Endothelial cell of umbilical vein (primary cell): ENCODE measurements around the gene CHM. TPM values are rescaled to one million over a fixed set of nuclear protein-coding genes. Genes with fewer than 3 reads are reported as not detected.

Experiments used
- BruUV-seq: library from RNA; stranded (reverse); fragments of 400-500 nt; replicated peaks from 2 replicates; lab custom pipeline; 2021; lab: Mats Ljungman, UMichigan
- CTCF ChIA-PET: fragments of 300-600, 350-600 bp; sonication (Branson Sonifier 250); formaldehyde crosslinking; loops from one replicate; lab custom pipeline; 2021; ENCODE audit warnings: antibody characterized with exemption, inconsistent platforms; lab: Charles Lee
- POLR2A ChIA-PET: fragments of 300-600, 350-600 bp; sonication (Branson Sonifier 250); formaldehyde crosslinking; loops from one replicate; lab custom pipeline; 2021; ENCODE audit warnings: antibody characterized with exemption, inconsistent platforms; lab: Charles Lee
- DNase-seq: peaks from one replicate; pipeline ENCODE4 v3.0.0-alpha.2; 2011; ENCODE audit warnings: low read depth, low spot score
- FAIRE-seq: peaks from 2 replicates; lab custom pipeline; 2011; peaks lifted over from hg19 to GRCh38; lab: Jason Lieb, UNC
- H2AFZ ChIP-seq: 2 replicates; pipeline ENCODE4 v1.6.0; 2012; ENCODE audit warnings: low read depth, low read length, control low read depth, inconsistent platforms
- H3K27ac ChIP-seq: 2 replicates; pipeline ENCODE4 v1.5.1; 2011; ENCODE audit warnings: low read depth, mild to moderate bottlenecking, control low read depth, low read length, moderate library complexity; ENCODE audit not compliant: insufficient read depth
- H3K27me3 ChIP-seq, 2 experiments: 2 replicates each; pipeline versions ENCODE4 v1.6.0 to v1.6.1; 2011; ENCODE audit warnings: low read length in 2 of 2, mixed read lengths in 1 of 2; ENCODE audit not compliant: control insufficient read depth in 2 of 2, insufficient read depth in 2 of 2
- H3K36me3 ChIP-seq, 2 experiments: 2 replicates in 1 of 2; 3 replicates in 1 of 2; pipeline ENCODE4 v1.5.1; 2011; ENCODE audit warnings: low read length in 2 of 2, mild to moderate bottlenecking in 1 of 2, moderate library complexity in 1 of 2; ENCODE audit not compliant: control insufficient read depth in 2 of 2, insufficient read depth in 2 of 2; ENCODE audit errors: extremely low read depth in 1 of 2
- H3K4me1 ChIP-seq: 3 replicates; pipeline ENCODE4 v1.5.1; 2011; ENCODE audit warnings: mild to moderate bottlenecking, low read length; ENCODE audit not compliant: control insufficient read depth, insufficient read depth; ENCODE audit errors: extremely low read depth
- H3K4me2 ChIP-seq: 2 replicates; pipeline ENCODE4 v1.6.1; 2011; ENCODE audit warnings: low read length, control low read depth, mixed read lengths; ENCODE audit not compliant: insufficient read depth
- H3K4me3 ChIP-seq, 3 experiments: fragments of 200-600 bp in 1 of 3; sonication (generic), shearing (Covaris generic) in 1 of 3; replicated peaks in 1 of 3; 2 replicates each; pipeline ENCODE4 v1.5.1; 2011 to 2016; ENCODE audit warnings: control low read depth in 3 of 3, low read length in 3 of 3, mild to moderate bottlenecking in 2 of 3, inconsistent platforms in 1 of 3, low read depth in 1 of 3, moderate library complexity in 1 of 3; ENCODE audit not compliant: insufficient read depth in 1 of 3
- H3K79me2 ChIP-seq: 2 replicates; pipeline ENCODE4 v1.6.0; 2012; ENCODE audit warnings: low read length, inconsistent platforms; ENCODE audit not compliant: control insufficient read depth, insufficient read depth
- H3K9ac ChIP-seq: replicated peaks from 2 replicates; pipeline ENCODE3; 2011; ENCODE audit warnings: low read length, control low read depth; ENCODE audit not compliant: insufficient read depth; ENCODE audit errors: extremely low read depth
- H3K9me1 ChIP-seq: replicated peaks from 3 replicates; pipeline ENCODE4 v1.6.0; 2011; ENCODE audit warnings: mild to moderate bottlenecking, low read length; ENCODE audit not compliant: control insufficient read depth, insufficient read depth; ENCODE audit errors: extremely low read depth
- H3K9me3 ChIP-seq: replicated peaks from 2 replicates; pipeline ENCODE4 v1.5.1; 2012; ENCODE audit warnings: low read length, inconsistent platforms; ENCODE audit not compliant: control insufficient read depth, insufficient read depth
- H4K20me1 ChIP-seq: replicated peaks from 2 replicates; pipeline ENCODE3; 2011; ENCODE audit warnings: mild to moderate bottlenecking, low read length; ENCODE audit not compliant: control insufficient read depth, insufficient read depth; ENCODE audit errors: extremely low read depth
- CTCF ChIP-seq, 2 donors: IDR thresholded peaks; 1 replicate in 1 of 2; 2 replicates in 1 of 2; pipeline ENCODE4 v1.5.1; 2011; ENCODE audit warnings: low read length in 2 of 2, mild to moderate bottlenecking in 2 of 2, moderate library complexity in 2 of 2, control low read depth in 1 of 2, inconsistent platforms in 1 of 2, low read depth in 1 of 2; ENCODE audit not compliant: insufficient read depth in 1 of 2; ENCODE audit errors: extremely low read depth in 1 of 2
- EZH2 ChIP-seq: IDR thresholded peaks from 2 replicates; pipeline ENCODE4 v1.6.1; 2012; ENCODE audit warnings: borderline replicate concordance, low read depth, mild to moderate bottlenecking, moderate library complexity, low read length, inconsistent platforms; ENCODE audit not compliant: severe bottlenecking
- FOS ChIP-seq: IDR thresholded peaks from 2 replicates; pipeline ENCODE4 v1.6.1; 2011; ENCODE audit warnings: mild to moderate bottlenecking, low read length, moderate library complexity, borderline replicate concordance; ENCODE audit not compliant: insufficient read depth
- GATA2 ChIP-seq: IDR thresholded peaks from 2 replicates; pipeline ENCODE4 v1.7.0; 2011; ENCODE audit warnings: low read depth, mild to moderate bottlenecking, moderate library complexity, mixed read lengths, low read length; ENCODE audit not compliant: insufficient read length, insufficient read depth
- JUN ChIP-seq: IDR thresholded peaks from 2 replicates; pipeline ENCODE4 v1.6.1; 2011; ENCODE audit warnings: borderline replicate concordance, low read depth; ENCODE audit not compliant: insufficient read length, insufficient read depth
- MAX ChIP-seq: IDR thresholded peaks from 2 replicates; pipeline ENCODE4 v1.6.1; 2011; ENCODE audit not compliant: insufficient read depth, insufficient read length
- MYC ChIP-seq: IDR thresholded peaks from one replicate; pipeline ENCODE4 v1.6.1; 2011; ENCODE audit warnings: mild to moderate bottlenecking, low read depth, low read length
- POLR2A ChIP-seq: IDR thresholded peaks from 2 replicates; pipeline ENCODE4 v1.6.1; 2012; ENCODE audit warnings: low read depth, mild to moderate bottlenecking, control low read depth, low read length
- POLR2AphosphoS5 ChIP-seq: IDR thresholded peaks from 2 replicates; pipeline ENCODE4 v1.6.1; 2012; ENCODE audit warnings: low read depth, mild to moderate bottlenecking, control low read depth, low read length, moderate library complexity; ENCODE audit not compliant: insufficient read depth
- dilution Hi-C: fragments of 300-500 bp; cut with MboI; formaldehyde crosslinking; loops from one replicate; pipeline ENCODE4 v1.15.0; 2019; ENCODE audit warnings: low sequenced_read_pairs; ENCODE audit not compliant: extremely low pct_ligation_motif_present
- intact Hi-C: fragments of 100-400 bp; cut with micrococcal nuclease; formaldehyde crosslinking; loops from one replicate; pipeline ENCODE4 v1.10.0; 2022
- polyA plus RNA-seq, 4 experiments: library from polyadenylated mRNA; depleted of rRNA in 3 of 4; stranded (reverse) in 3 of 4; unstranded in 1 of 4; fragments of >200 nt; gene quantifications; 2 replicates each; pipeline versions ENCODE4 v1.2.1 to v1.2.3, GENCODE V29; 2011 to 2012; ENCODE audit warnings: missing spikeins in 1 of 4
- total RNA-seq: library from RNA; stranded (reverse); gene quantifications from 2 replicates; pipeline ENCODE4 v1.2.3, GENCODE V29; 2021

CHM gene
- total and polyA plus RNA-seq, 2 donors (not counting 3 experiments of a cell fraction or from before 2014, with no cell fraction given): 10.5 to 18.4 TPM

- H4K20me1 ChIP-seq: no peaks in the 10 kb centered on the region
- no TSS peak for BruUV-seq
- FAIRE-seq (peak; percentile 42), DNase-seq (peak; percentile 0)
- H3K27me3 ChIP-seq: no peaks in the 10 kb centered on the region
- no peaks in the 10 kb centered on the region for H3K9me1 ChIP-seq
- no peak overlapping the region for H2AFZ ChIP-seq
- no peaks in the 10 kb centered on the region for H3K9me3 ChIP-seq
- H3K79me2 ChIP-seq: no peaks in the 10 kb centered on the region
- intact Hi-C loops (no loop called here), dilution Hi-C loops (no loop called here)
- no peak for TF ChIP-seq GATA2
- no peak for TF ChIP-seq POLR2AphosphoS5
- TF ChIP-seq FOS: no peak
- no peak for TF ChIP-seq MAX
- TF ChIP-seq EZH2: no peak
- no peak for TF ChIP-seq MYC
- TF ChIP-seq JUN: no peak
- no peak for TF ChIP-seq POLR2A
- no peak for TF ChIP-seq CTCF (IDR thresholded peaks at IDR 0.05; ENCODE audit: extremely low read depth in 1 of 2, insufficient read depth in 1 of 2, low read depth in 1 of 2, low read length in 2 of 2)
- ChIA-PET CTCF (no interaction called here), POLR2A (no interaction called here)
- no peak overlapping the region for H3K4me2 ChIP-seq
- H3K27ac ChIP-seq: no peak overlapping the region
- H3K4me3 ChIP-seq: no peak overlapping the region
- no peaks in the 10 kb centered on the region for H3K4me1 ChIP-seq
- H3K36me3 ChIP-seq: no peaks in the 10 kb centered on the region
- no peak overlapping the region for H3K9ac ChIP-seq
These were observed 83.6 kb downstream of the CHM start for GRCh38 chrX:85963736-85964135.
